Measurements from ENCODE around the gene TANC1.
A peak's percentile ranks its signal among the peaks of the same experiment; 100 is the strongest.

TANC1 gene

DNA sequence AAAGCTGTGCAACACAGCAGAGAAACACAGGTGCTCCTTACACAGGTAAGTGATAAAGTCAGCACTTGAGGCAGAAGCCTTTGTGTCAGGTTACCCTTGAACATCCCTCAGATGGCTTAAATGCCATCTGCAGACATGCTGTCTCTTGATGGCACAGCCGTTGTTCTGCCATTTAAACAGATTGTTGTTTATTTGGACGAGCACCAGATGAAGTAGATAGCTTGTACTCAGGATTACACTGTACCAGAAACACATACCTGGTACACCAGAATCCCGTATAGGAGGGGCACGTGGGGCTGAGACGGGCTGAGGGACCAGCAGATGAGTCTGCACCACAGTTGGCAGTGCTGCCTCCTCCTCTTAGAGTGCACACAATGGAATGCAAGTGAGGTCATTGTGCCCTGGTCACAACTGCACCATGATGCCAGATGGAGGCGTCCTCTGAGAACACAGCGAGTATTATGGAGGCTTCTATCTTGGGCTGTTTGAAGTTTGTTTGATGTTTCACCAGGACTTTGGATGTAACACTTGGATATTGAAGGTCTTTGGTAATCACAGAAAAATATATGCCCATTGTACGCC lies 143.0 kb downstream of the TANC1 start:
- H3K9me3 ChIP-seq (ENCODE audit: control extremely low read depth in 1 of 5, control insufficient read depth in 4 of 5, insufficient read depth in 2 of 5, low read depth in 1 of 5, low read length in 4 of 5): no peaks in the 10 kb centered on the region
- no peaks in the 10 kb centered on the region for H3K27me3 ChIP-seq (replicated peaks in 2 of 5; ENCODE audit: control insufficient read depth in 4 of 5, insufficient read depth in 5 of 5, low read length in 4 of 5)
- ChIA-PET CTCF (interaction anchor here (1.3 to 2.0 kb wide), 2 partner anchors 9 to 15 kb away, joined by 3 to 6 read pairs; no protein-coding TSS in a partner anchor), POLR2A (no interaction called here)
- no peak overlapping the region for H3K27ac ChIP-seq (ENCODE audit: insufficient read depth in 1 of 2, low read depth in 1 of 2, low read length in 2 of 2, poor library complexity in 1 of 2, severe bottlenecking in 2 of 2)
- H3K36me3 ChIP-seq (ENCODE audit: control insufficient read depth in 4 of 4, insufficient read depth in 4 of 4, low read length in 3 of 4): peaks cover 0 to 5% (median 0%) of the 10 kb centered on the region in 4 experiments
- DNase-seq: no peak
- no peak overlapping the region for H3K4me3 ChIP-seq (ENCODE audit: control insufficient read depth in 1 of 7, extremely low read depth in 1 of 7, insufficient read depth in 4 of 7, low read depth in 2 of 7, low read length in 6 of 7)
- 98% methylated on average over 6 of the region's 8 CpGs for WGBS (ENCODE audit: insufficient coverage)
- no peaks in the 10 kb centered on the region for H3K4me1 ChIP-seq (ENCODE audit: control extremely low read depth in 1 of 4, control insufficient read depth in 4 of 4, insufficient read depth in 4 of 4, low read length in 3 of 4)

GRCh38 chr2:159114835-159115234 lies 146.4 kb downstream of the TANC1 start:
- Histone ChIP-seq H3K27ac (ENCODE audit: insufficient read depth in 1 of 2, low read depth in 1 of 2, low read length in 2 of 2, poor library complexity in 1 of 2, severe bottlenecking in 2 of 2) (no peak overlapping the region), H3K36me3 (ENCODE audit: control insufficient read depth in 4 of 4, insufficient read depth in 4 of 4, low read length in 3 of 4) (peaks cover 0 to 5% (median 0%) of the 10 kb centered on the region in 4 experiments), H3K4me1 (ENCODE audit: control extremely low read depth in 1 of 4, control insufficient read depth in 4 of 4, insufficient read depth in 4 of 4, low read length in 3 of 4) (peaks cover 0 to 7% (median 2%) of the 10 kb centered on the region in 4 experiments), H3K4me3 (ENCODE audit: control insufficient read depth in 1 of 7, extremely low read depth in 1 of 7, insufficient read depth in 4 of 7, low read depth in 2 of 7, low read length in 6 of 7) (no peak overlapping the region), H3K9me3 (ENCODE audit: control extremely low read depth in 1 of 5, control insufficient read depth in 4 of 5, insufficient read depth in 2 of 5, low read depth in 1 of 5, low read length in 4 of 5) (no peaks in the 10 kb centered on the region), H3K27me3 (replicated peaks in 2 of 5; ENCODE audit: control insufficient read depth in 4 of 5, insufficient read depth in 5 of 5, low read length in 4 of 5) (no peaks in the 10 kb centered on the region)
- 100% methylated on average over 3 of the region's 5 CpGs for WGBS (ENCODE audit: insufficient coverage)
- POLR2A ChIA-PET: no interaction called here
- no peak for DNase-seq
- CTCF ChIA-PET: interaction anchor here (1.5 to 7.5 kb wide), 4 partner anchors 10 to 213 kb away, joined by 3 to 91 read pairs (median 6); no protein-coding TSS in a partner anchor

DNA sequence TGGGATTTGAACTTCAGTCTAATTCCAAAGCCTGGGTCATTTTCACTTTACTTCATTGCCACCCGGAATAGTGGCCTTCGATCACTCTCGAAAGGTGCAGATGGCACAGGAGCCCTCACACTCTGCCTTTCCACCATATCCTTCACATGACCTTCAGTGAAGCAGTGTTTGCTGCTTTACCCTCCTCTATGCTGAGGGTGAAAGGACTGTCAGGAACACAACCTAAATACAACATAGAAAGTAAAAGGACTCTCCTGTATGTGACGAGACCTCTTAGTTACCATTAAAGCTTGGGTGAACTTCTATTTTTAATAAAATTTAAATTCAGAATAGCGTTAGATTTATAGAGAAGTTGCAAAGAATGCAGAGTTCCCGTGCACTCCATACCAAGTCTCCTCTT lies 148.5 kb downstream of the TANC1 start:
- Histone ChIP-seq H3K4me3 (ENCODE audit: control insufficient read depth in 1 of 7, extremely low read depth in 1 of 7, insufficient read depth in 4 of 7, low read depth in 2 of 7, low read length in 6 of 7) (no peak overlapping the region), H3K9me3 (ENCODE audit: control extremely low read depth in 1 of 5, control insufficient read depth in 4 of 5, insufficient read depth in 2 of 5, low read depth in 1 of 5, low read length in 4 of 5) (no peaks in the 10 kb centered on the region), H3K4me1 (ENCODE audit: control extremely low read depth in 1 of 4, control insufficient read depth in 4 of 4, insufficient read depth in 4 of 4, low read length in 3 of 4) (peaks cover 0 to 7% (median 3%) of the 10 kb centered on the region in 4 experiments), H3K36me3 (ENCODE audit: control insufficient read depth in 4 of 4, insufficient read depth in 4 of 4, low read length in 3 of 4) (no peaks in the 10 kb centered on the region), H3K27me3 (replicated peaks in 2 of 5; ENCODE audit: control insufficient read depth in 4 of 5, insufficient read depth in 5 of 5, low read length in 4 of 5) (no peaks in the 10 kb centered on the region), H3K27ac (ENCODE audit: insufficient read depth in 1 of 2, low read depth in 1 of 2, low read length in 2 of 2, poor library complexity in 1 of 2, severe bottlenecking in 2 of 2) (no peak overlapping the region)
- ChIA-PET CTCF (interaction anchor here (0.8 to 7.5 kb wide), 10 partner anchors 17 to 215 kb away, joined by 3 to 91 read pairs (median 4); no protein-coding TSS in a partner anchor), POLR2A (interaction anchor here (0.6 kb wide), 1 partner anchor 200 kb away, joined by 3 read pairs; no protein-coding TSS in a partner anchor)
- WGBS (ENCODE audit: insufficient coverage): 100% methylated on average over 1 of the region's 6 CpGs
- no peak for DNase-seq

DNA sequence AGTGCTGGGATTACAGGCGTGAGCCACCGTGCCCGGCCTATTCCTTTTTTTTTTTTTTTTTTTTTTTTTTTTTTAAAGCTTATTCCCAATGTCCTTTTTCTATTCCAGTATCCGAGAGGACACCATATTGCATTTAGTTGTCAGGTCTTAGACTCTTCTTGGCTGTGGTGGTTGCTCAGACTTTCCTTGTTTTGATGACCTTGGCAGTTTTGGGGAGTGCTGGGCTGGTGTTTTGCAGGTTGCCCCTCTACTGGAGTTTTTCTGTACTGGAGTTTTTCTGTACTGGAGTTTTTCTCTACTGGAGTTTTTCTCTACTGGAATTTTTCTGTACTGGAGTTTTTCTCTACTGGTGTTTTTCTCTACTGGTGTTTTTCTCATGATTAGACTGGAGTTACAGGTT lies 149.2 kb downstream of the TANC1 start:
- no peaks in the 10 kb centered on the region for H3K27me3 ChIP-seq (replicated peaks in 2 of 5; ENCODE audit: control insufficient read depth in 4 of 5, insufficient read depth in 5 of 5, low read length in 4 of 5)
- CTCF ChIA-PET: interaction anchor here (0.6 to 7.5 kb wide), 14 partner anchors 12 to 728 kb away, joined by 3 to 91 read pairs (median 4); no protein-coding TSS in a partner anchor
- WGBS (ENCODE audit: insufficient coverage): no CpG with 5 or more reads among the region's 4 CpGs
- H3K27ac ChIP-seq (ENCODE audit: insufficient read depth in 1 of 2, low read depth in 1 of 2, low read length in 2 of 2, poor library complexity in 1 of 2, severe bottlenecking in 2 of 2): no peak overlapping the region
- no peaks in the 10 kb centered on the region for H3K9me3 ChIP-seq (ENCODE audit: control extremely low read depth in 1 of 5, control insufficient read depth in 4 of 5, insufficient read depth in 2 of 5, low read depth in 1 of 5, low read length in 4 of 5)
- DNase-seq: no peak
- H3K4me1 ChIP-seq (ENCODE audit: control extremely low read depth in 1 of 4, control insufficient read depth in 4 of 4, insufficient read depth in 4 of 4, low read length in 3 of 4): peaks cover 0 to 7% (median 3%) of the 10 kb centered on the region in 4 experiments
- POLR2A ChIA-PET: interaction anchor here (0.6 kb wide), 1 partner anchor 13 kb away, joined by 5 read pairs; no protein-coding TSS in a partner anchor
- H3K4me3 ChIP-seq (ENCODE audit: control insufficient read depth in 1 of 7, extremely low read depth in 1 of 7, insufficient read depth in 4 of 7, low read depth in 2 of 7, low read length in 6 of 7): no peak overlapping the region
- H3K36me3 ChIP-seq (ENCODE audit: control insufficient read depth in 4 of 4, insufficient read depth in 4 of 4, low read length in 3 of 4): no peaks in the 10 kb centered on the region

- H3K27ac ChIP-seq (ENCODE audit: insufficient read depth in 1 of 2, low read depth in 1 of 2, low read length in 2 of 2, poor library complexity in 1 of 2, severe bottlenecking in 2 of 2): no peak overlapping the region
- DNase-seq: peak; percentile 80 to 91 (median 85)
- POLR2A ChIA-PET: interaction anchor here (0.6 kb wide), 2 partner anchors 12 to 89 kb away, joined by 4 to 5 read pairs; no protein-coding TSS in a partner anchor
These were observed 149.8 kb downstream of the TANC1 start for GRCh38 chr2:159118115-159118858.

GRCh38 chr2:159118859-159119500 lies 150.5 kb downstream of the TANC1 start:
- no CpG with 5 or more reads among the region's 2 CpGs for WGBS (ENCODE audit: insufficient coverage)
- no peak for DNase-seq
- Histone ChIP-seq H3K27me3 (replicated peaks in 2 of 5; ENCODE audit: control insufficient read depth in 4 of 5, insufficient read depth in 5 of 5, low read length in 4 of 5) (no peaks in the 10 kb centered on the region), H3K9me3 (ENCODE audit: control extremely low read depth in 1 of 5, control insufficient read depth in 4 of 5, insufficient read depth in 2 of 5, low read depth in 1 of 5, low read length in 4 of 5) (no peaks in the 10 kb centered on the region), H3K4me1 (ENCODE audit: control extremely low read depth in 1 of 4, control insufficient read depth in 4 of 4, insufficient read depth in 4 of 4, low read length in 3 of 4) (peaks cover 0 to 10% (median 6%) of the 10 kb centered on the region in 4 experiments), H3K4me3 (ENCODE audit: control insufficient read depth in 1 of 7, extremely low read depth in 1 of 7, insufficient read depth in 4 of 7, low read depth in 2 of 7, low read length in 6 of 7) (no peak overlapping the region), H3K36me3 (ENCODE audit: control insufficient read depth in 4 of 4, insufficient read depth in 4 of 4, low read length in 3 of 4) (no peaks in the 10 kb centered on the region), H3K27ac (ENCODE audit: insufficient read depth in 1 of 2, low read depth in 1 of 2, low read length in 2 of 2, poor library complexity in 1 of 2, severe bottlenecking in 2 of 2) (no peak overlapping the region)
- POLR2A ChIA-PET: interaction anchor here (0.6 kb wide), 1 partner anchor 88 kb away, joined by 4 read pairs; no protein-coding TSS in a partner anchor
- CTCF ChIA-PET: interaction anchor here (0.6 to 7.5 kb wide), 48 partner anchors 8 to 373 kb away, joined by 3 to 91 read pairs (median 4); partner anchors contain the start of gene TANC1

More at GRCh38 chr2:159118115-159118858, 149.8 kb downstream of the TANC1 start:
- Histone ChIP-seq H3K9me3 (ENCODE audit: control extremely low read depth in 1 of 5, control insufficient read depth in 4 of 5, insufficient read depth in 2 of 5, low read depth in 1 of 5, low read length in 4 of 5) (no peaks in the 10 kb centered on the region), H3K36me3 (ENCODE audit: control insufficient read depth in 4 of 4, insufficient read depth in 4 of 4, low read length in 3 of 4) (no peaks in the 10 kb centered on the region), H3K27me3 (replicated peaks in 2 of 5; ENCODE audit: control insufficient read depth in 4 of 5, insufficient read depth in 5 of 5, low read length in 4 of 5) (no peaks in the 10 kb centered on the region), H3K4me3 (ENCODE audit: control insufficient read depth in 1 of 7, extremely low read depth in 1 of 7, insufficient read depth in 4 of 7, low read depth in 2 of 7, low read length in 6 of 7) (no peak overlapping the region), H3K4me1 (ENCODE audit: control extremely low read depth in 1 of 4, control insufficient read depth in 4 of 4, insufficient read depth in 4 of 4, low read length in 3 of 4) (peaks cover 0 to 7% (median 3%) of the 10 kb centered on the region in 4 experiments)
- WGBS (ENCODE audit: insufficient coverage): 11% methylated on average over 5 of the region's 11 CpGs
- CTCF ChIA-PET: interaction anchor here (0.6 to 7.5 kb wide), 53 partner anchors 9 to 727 kb away, joined by 3 to 91 read pairs (median 4); partner anchors contain the start of gene TANC1

Data from common myeloid progenitor, CD34-positive (primary cell).